ENCODE data around the gene SPTBN1.
A peak's percentile ranks its signal among the peaks of the same experiment; 100 is the strongest.

The SPTBN1 gene

GRCh38 chr2:54553075-54553474 is 96.9 kb downstream of the SPTBN1 start:
- H3K4me3 ChIP-seq (ENCODE audit: extremely low read depth, insufficient read depth, low read length, poor library complexity, severe bottlenecking), result no peak overlapping the region
- WGBS, 2 experiments (ENCODE audit: insufficient coverage in 2 of 2), result 95 to 100% methylated on average over 2 of the region's 2 CpGs
- no peaks in the 10 kb centered on the region for H3K9me3 ChIP-seq (ENCODE audit: control insufficient read depth, low read length)
- H3K27ac ChIP-seq (ENCODE audit: low read depth, low read length, severe bottlenecking), result no peak overlapping the region
- peaks cover 15% of the 10 kb centered on the region for H3K4me1 ChIP-seq (ENCODE audit: control insufficient read depth, insufficient read depth, low read length, poor library complexity, severe bottlenecking)
- no peaks in the 10 kb centered on the region for H3K36me3 ChIP-seq (ENCODE audit: control insufficient read depth, insufficient read depth, low read length)

DNA sequence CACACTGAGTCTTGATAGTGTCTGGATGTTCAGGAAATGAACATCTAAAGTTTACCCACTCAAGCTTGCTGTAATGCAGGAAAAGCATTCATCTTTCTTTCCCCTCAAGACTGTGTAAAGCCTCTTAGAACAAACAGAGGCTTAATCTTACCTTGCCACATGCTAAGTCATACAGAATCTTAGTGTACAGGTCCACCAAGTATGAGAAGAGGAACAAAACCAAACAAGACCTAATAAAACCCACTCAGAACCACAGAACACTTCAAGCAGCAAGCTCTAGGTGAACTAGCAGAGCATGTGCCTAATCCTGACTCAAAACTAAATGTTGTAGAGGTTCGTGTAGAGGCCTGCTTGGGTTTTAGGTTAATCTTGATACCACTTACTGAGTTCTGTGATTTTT is 97.6 kb downstream of the SPTBN1 start:
- Histone ChIP-seq H3K36me3 (ENCODE audit: control insufficient read depth, insufficient read depth, low read length) (no peaks in the 10 kb centered on the region), H3K4me3 (ENCODE audit: extremely low read depth, insufficient read depth, low read length, poor library complexity, severe bottlenecking) (no peak overlapping the region), H3K9me3 (ENCODE audit: control insufficient read depth, low read length) (no peaks in the 10 kb centered on the region), H3K4me1 (ENCODE audit: control insufficient read depth, insufficient read depth, low read length, poor library complexity, severe bottlenecking) (peaks cover 15% of the 10 kb centered on the region), H3K27ac (ENCODE audit: low read depth, low read length, severe bottlenecking) (no peak overlapping the region)
- WGBS, 2 experiments (ENCODE audit: insufficient coverage in 2 of 2), result 100% methylated on average over 1 of the region's 1 CpG

GRCh38 chr2:54555318-54555837 is 99.3 kb downstream of the SPTBN1 start:
- H3K27ac ChIP-seq (ENCODE audit: low read depth, low read length, severe bottlenecking), result no peak overlapping the region
- H3K4me1 ChIP-seq (ENCODE audit: control insufficient read depth, insufficient read depth, low read length, poor library complexity, severe bottlenecking), result peaks cover 15% of the 10 kb centered on the region
- WGBS, 2 experiments (ENCODE audit: insufficient coverage in 2 of 2), result 89 to 91% methylated on average over 3 of the region's 3 CpGs
- H3K4me3 ChIP-seq (ENCODE audit: extremely low read depth, insufficient read depth, low read length, poor library complexity, severe bottlenecking), result no peak overlapping the region
- H3K9me3 ChIP-seq (ENCODE audit: control insufficient read depth, low read length), result no peaks in the 10 kb centered on the region
- no peaks in the 10 kb centered on the region for H3K36me3 ChIP-seq (ENCODE audit: control insufficient read depth, insufficient read depth, low read length)

- Histone ChIP-seq H3K4me1 (ENCODE audit: control insufficient read depth, insufficient read depth, low read length, poor library complexity, severe bottlenecking) (peaks cover 16% of the 10 kb centered on the region), H3K27ac (ENCODE audit: low read depth, low read length, severe bottlenecking) (peak overlapping the region; percentile 90), H3K36me3 (ENCODE audit: control insufficient read depth, insufficient read depth, low read length) (no peaks in the 10 kb centered on the region), H3K9me3 (ENCODE audit: control insufficient read depth, low read length) (no peaks in the 10 kb centered on the region), H3K4me3 (ENCODE audit: extremely low read depth, insufficient read depth, low read length, poor library complexity, severe bottlenecking) (no peak overlapping the region)
- no CpG with 5 or more reads among the region's 2 CpGs for WGBS, 2 experiments (ENCODE audit: insufficient coverage in 2 of 2)
Measured at GRCh38 chr2:54556621-54557121, 100.5 kb downstream of the SPTBN1 start.

DNA sequence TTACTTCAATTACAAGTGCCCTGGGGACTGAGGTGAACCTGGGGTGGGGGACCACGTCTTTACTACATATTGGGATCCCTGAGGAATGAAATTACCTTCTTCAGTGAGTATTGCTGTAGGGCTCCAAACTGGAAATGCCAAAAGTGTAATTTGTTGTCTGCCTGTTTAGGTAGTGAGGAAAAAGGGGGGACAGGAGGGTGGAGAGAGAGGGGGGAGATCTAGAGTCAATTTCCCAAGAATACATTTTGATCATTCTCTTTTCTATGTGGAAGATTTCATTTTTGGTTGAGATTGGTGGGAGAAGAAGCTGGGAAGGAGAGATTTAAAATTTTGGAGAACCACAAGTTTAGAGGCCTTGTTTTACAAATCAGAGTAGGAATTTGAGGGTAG is 101.1 kb downstream of the SPTBN1 start:
- H3K4me1 ChIP-seq (ENCODE audit: control insufficient read depth, insufficient read depth, low read length, poor library complexity, severe bottlenecking), result peaks cover 21% of the 10 kb centered on the region
- WGBS, 2 experiments (ENCODE audit: insufficient coverage in 2 of 2), result no CpG with 5 or more reads among the region's 1 CpG
- H3K4me3 ChIP-seq (ENCODE audit: extremely low read depth, insufficient read depth, low read length, poor library complexity, severe bottlenecking), result peak overlapping the region; percentile 65
- no peaks in the 10 kb centered on the region for H3K9me3 ChIP-seq (ENCODE audit: control insufficient read depth, low read length)
- peak overlapping the region; percentile 90 for H3K27ac ChIP-seq (ENCODE audit: low read depth, low read length, severe bottlenecking)
- no peaks in the 10 kb centered on the region for H3K36me3 ChIP-seq (ENCODE audit: control insufficient read depth, insufficient read depth, low read length)

DNA sequence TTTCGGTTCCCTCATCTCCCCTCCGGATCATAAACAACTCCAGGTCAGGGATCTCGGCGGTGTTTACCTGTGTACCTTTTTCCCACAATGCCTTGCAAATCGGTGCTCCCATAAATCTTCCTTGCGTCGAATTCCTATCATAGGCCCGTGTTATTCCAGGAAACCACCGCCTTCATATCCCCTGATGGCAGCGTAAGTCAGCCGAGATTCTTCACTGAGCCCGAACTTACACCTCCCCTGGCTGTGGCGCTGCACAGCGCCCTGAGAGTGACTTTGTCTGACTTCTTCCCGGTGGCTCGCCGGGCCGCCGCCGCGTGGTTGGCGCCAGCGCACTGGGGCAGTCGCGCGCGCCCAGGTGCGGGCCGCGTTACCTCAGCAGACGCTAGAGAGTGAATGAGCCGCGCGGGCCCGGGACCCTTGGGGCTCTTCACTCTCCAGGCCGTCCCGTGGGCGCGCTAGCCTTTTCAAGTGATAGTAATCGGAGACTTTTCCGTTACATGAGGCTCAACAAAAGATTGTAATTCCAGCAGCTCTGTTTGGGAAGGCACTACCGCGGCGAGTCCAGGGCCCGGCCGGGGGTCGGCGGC is 101.6 kb downstream of the SPTBN1 start:
- Histone ChIP-seq H3K9me3 (ENCODE audit: control insufficient read depth, low read length) (no peaks in the 10 kb centered on the region), H3K4me3 (ENCODE audit: extremely low read depth, insufficient read depth, low read length, poor library complexity, severe bottlenecking) (peak overlapping the region; percentile 65), H3K27ac (ENCODE audit: low read depth, low read length, severe bottlenecking) (peak overlapping the region; percentile 90), H3K36me3 (ENCODE audit: control insufficient read depth, insufficient read depth, low read length) (no peaks in the 10 kb centered on the region), H3K4me1 (ENCODE audit: control insufficient read depth, insufficient read depth, low read length, poor library complexity, severe bottlenecking) (peaks cover 25% of the 10 kb centered on the region)
- 2 to 4% methylated on average over 43 to 46 of the region's 48 CpGs for WGBS, 2 experiments (ENCODE audit: insufficient coverage in 2 of 2)

DNA sequence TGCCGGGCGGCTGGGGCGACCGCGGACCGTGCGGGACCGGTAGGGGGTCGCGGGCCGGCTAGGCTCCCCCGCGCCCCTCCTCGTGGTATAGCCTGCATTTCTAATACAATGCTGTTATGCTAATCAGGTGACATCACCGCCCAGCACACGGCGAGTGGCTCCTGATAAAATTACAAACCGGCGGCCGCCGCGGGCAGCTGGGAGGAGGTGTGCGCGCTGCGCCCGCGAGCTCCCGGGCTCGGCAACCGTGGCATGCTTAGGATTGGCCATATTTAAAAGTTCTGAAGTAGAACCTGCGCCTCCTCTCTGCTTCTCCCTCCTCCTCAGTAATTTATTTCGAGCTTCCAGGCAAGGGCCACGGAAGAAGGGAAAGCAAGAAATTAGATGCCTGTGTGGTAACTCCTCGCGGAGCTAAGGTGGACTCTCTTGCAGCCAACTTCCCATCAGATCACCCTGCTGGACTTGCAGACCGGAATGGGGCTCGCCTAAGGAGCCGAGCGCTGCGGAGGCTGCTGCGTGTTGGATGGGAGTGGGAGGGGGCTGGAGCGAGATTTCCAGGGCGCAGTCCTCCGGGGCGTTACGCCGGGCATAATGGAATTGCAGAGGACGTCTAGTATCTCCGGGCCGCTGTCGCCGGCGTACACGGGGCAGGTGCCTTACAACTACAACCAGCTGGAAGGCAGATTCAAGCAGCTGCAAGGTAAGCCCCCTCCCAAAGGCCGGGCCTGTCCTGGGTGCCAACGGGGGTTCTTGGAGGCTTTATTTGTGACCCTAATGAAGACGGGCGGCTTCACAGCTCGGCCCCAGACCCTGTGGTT is 102.3 kb downstream of the SPTBN1 start:
- H3K36me3 ChIP-seq (ENCODE audit: control insufficient read depth, insufficient read depth, low read length), result no peaks in the 10 kb centered on the region
- peak overlapping the region; percentile 65 for H3K4me3 ChIP-seq (ENCODE audit: extremely low read depth, insufficient read depth, low read length, poor library complexity, severe bottlenecking)
- peaks cover 29% of the 10 kb centered on the region for H3K4me1 ChIP-seq (ENCODE audit: control insufficient read depth, insufficient read depth, low read length, poor library complexity, severe bottlenecking)
- 0% methylated on average over 46 to 48 of the region's 59 CpGs for WGBS, 2 experiments (ENCODE audit: insufficient coverage in 2 of 2)
- H3K9me3 ChIP-seq (ENCODE audit: control insufficient read depth, low read length), result no peaks in the 10 kb centered on the region
- peak overlapping the region; percentile 90 for H3K27ac ChIP-seq (ENCODE audit: low read depth, low read length, severe bottlenecking)

- 0% methylated on average over 2 to 5 of the region's 5 CpGs for WGBS, 2 experiments (ENCODE audit: insufficient coverage in 2 of 2)
- Histone ChIP-seq H3K4me1 (ENCODE audit: control insufficient read depth, insufficient read depth, low read length, poor library complexity, severe bottlenecking) (peaks cover 29% of the 10 kb centered on the region), H3K9me3 (ENCODE audit: control insufficient read depth, low read length) (no peaks in the 10 kb centered on the region)
Measured at GRCh38 chr2:54559006-54559445, 102.9 kb downstream of the SPTBN1 start.

DNA sequence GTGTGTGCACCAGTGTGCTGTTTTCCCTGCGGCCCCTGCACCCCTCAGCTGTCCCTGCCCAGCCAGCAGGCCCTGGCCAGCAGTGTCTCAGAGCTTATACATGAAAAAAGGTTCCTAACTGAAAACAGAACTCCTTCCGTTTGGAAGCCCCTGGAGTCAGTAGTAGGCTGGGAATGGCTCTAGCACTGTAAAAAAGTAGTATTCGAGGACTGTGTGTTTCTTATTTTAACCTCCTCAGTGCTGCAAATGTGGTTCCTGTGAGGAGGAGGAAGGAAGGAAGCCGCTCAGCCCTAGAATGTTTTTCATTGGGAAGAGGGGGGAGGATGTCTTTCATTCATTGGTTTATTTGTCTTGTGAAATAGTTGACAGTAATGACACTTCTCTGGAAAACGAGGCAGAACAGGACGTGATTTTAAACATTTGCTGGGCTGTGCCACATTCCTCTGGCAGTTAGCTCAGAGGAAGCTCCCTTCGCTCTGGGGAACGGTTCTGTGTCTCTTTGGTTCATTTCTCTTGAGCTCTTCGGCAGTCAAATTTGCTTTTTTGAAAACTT is 103.5 kb downstream of the SPTBN1 start:
- WGBS, 2 experiments (ENCODE audit: insufficient coverage in 2 of 2), result 0% methylated on average over 7 to 8 of the region's 9 CpGs
- Histone ChIP-seq H3K4me3 (ENCODE audit: extremely low read depth, insufficient read depth, low read length, poor library complexity, severe bottlenecking) (peak overlapping the region; percentile 65), H3K4me1 (ENCODE audit: control insufficient read depth, insufficient read depth, low read length, poor library complexity, severe bottlenecking) (peaks cover 29% of the 10 kb centered on the region), H3K27ac (ENCODE audit: low read depth, low read length, severe bottlenecking) (peak overlapping the region; percentile 90), H3K9me3 (ENCODE audit: control insufficient read depth, low read length) (no peaks in the 10 kb centered on the region), H3K36me3 (ENCODE audit: control insufficient read depth, insufficient read depth, low read length) (peaks cover 3% of the 10 kb centered on the region)

More at GRCh38 chr2:54559006-54559445, 102.9 kb downstream of the SPTBN1 start:
- H3K36me3 ChIP-seq (ENCODE audit: control insufficient read depth, insufficient read depth, low read length), result no peaks in the 10 kb centered on the region
- H3K27ac ChIP-seq (ENCODE audit: low read depth, low read length, severe bottlenecking), result peak overlapping the region; percentile 90
- H3K4me3 ChIP-seq (ENCODE audit: extremely low read depth, insufficient read depth, low read length, poor library complexity, severe bottlenecking), result peak overlapping the region; percentile 65

- Histone ChIP-seq H3K9me3 (ENCODE audit: control insufficient read depth, low read length) (no peaks in the 10 kb centered on the region), H3K4me3 (ENCODE audit: extremely low read depth, insufficient read depth, low read length, poor library complexity, severe bottlenecking) (peak overlapping the region; percentile 65), H3K27ac (ENCODE audit: low read depth, low read length, severe bottlenecking) (peak overlapping the region; percentile 90), H3K4me1 (ENCODE audit: control insufficient read depth, insufficient read depth, low read length, poor library complexity, severe bottlenecking) (peaks cover 29% of the 10 kb centered on the region), H3K36me3 (ENCODE audit: control insufficient read depth, insufficient read depth, low read length) (peaks cover 3% of the 10 kb centered on the region)
- WGBS, 2 experiments (ENCODE audit: insufficient coverage in 2 of 2), result 0% methylated on average over 5 to 8 of the region's 19 CpGs
Measured at GRCh38 chr2:54560146-54560881, 104.2 kb downstream of the SPTBN1 start.
